IMR-90 (cell line): ENCODE results near the gene EPHB6. TPM values are rescaled to one million over a fixed set of nuclear protein-coding genes. Genes with fewer than 3 reads are reported as not detected.

Experiments
- ATAC-seq: fragments of 200-7000 bp; cut with Tn5 transposase; 2 replicates; pipeline ENCODE4 v1.9.1; 2020; ENCODE audit warnings: low read depth, mild to moderate bottlenecking, moderate library complexity
- BruUV-seq: library from RNA; stranded (reverse); fragments of 400-500 nt; replicated peaks from 2 replicates; lab custom pipeline; 2021; lab: Mats Ljungman, UMichigan
- CTCF ChIA-PET: fragments of 300-600 bp; formaldehyde crosslinking; extraction: SDS; loops from one replicate; lab custom pipeline; 2021; ENCODE audit warnings: antibody characterized with exemption; lab: Yijun Ruan, JAX
- POLR2A ChIA-PET: fragments of 300-600 bp; sonication (Branson Sonifier 250); formaldehyde crosslinking; loops from one replicate; lab custom pipeline; 2022; ENCODE audit warnings: antibody characterized with exemption; ENCODE audit not compliant: unreplicated experiment; lab: Charles Lee
- DNase-seq: peaks from one replicate; pipeline ENCODE4 v3.0.0; 2013
- H2AFZ ChIP-seq: replicated peaks from 2 replicates; pipeline ENCODE3; 2013; ENCODE audit warnings: low read length, mild to moderate bottlenecking; ENCODE audit not compliant: poor library complexity
- H2AK5ac ChIP-seq: 2 replicates; pipeline ENCODE4 v1.6.1; 2013; ENCODE audit warnings: low read depth, low read length, inconsistent platforms
- H2AK9ac ChIP-seq: replicated peaks from 2 replicates; pipeline ENCODE3; 2013; ENCODE audit warnings: mild to moderate bottlenecking, low read depth, low read length, moderate library complexity; ENCODE audit not compliant: poor library complexity
- H2BK120ac ChIP-seq: 2 replicates; pipeline ENCODE4 v1.6.1; 2013; ENCODE audit warnings: low read depth, low read length, inconsistent platforms
- H2BK15ac ChIP-seq: 3 replicates; pipeline ENCODE4 v1.6.1; 2013; ENCODE audit warnings: low read depth, low read length, inconsistent platforms
- H2BK20ac ChIP-seq: 2 replicates; pipeline ENCODE4 v1.6.1; 2013; ENCODE audit warnings: low read depth, mild to moderate bottlenecking, inconsistent platforms, low read length, moderate library complexity
- H2BK5ac ChIP-seq: 2 replicates; pipeline ENCODE4 v1.6.1; 2013; ENCODE audit warnings: mild to moderate bottlenecking, low read depth, low read length, inconsistent platforms; ENCODE audit not compliant: poor library complexity, severe bottlenecking
- H3K14ac ChIP-seq: replicated peaks from 2 replicates; pipeline ENCODE4 v1.6.1; 2013; ENCODE audit warnings: low read depth, low read length, inconsistent platforms
- H3K18ac ChIP-seq: 2 replicates; pipeline ENCODE4 v1.6.1; 2013; ENCODE audit warnings: low read depth, low read length, control low read depth
- H3K23ac ChIP-seq: 2 replicates; pipeline ENCODE4 v1.6.1; 2013; ENCODE audit warnings: low read depth, low read length, inconsistent platforms
- H3K27ac ChIP-seq: 2 replicates; pipeline ENCODE4 v1.5.1; 2013; ENCODE audit warnings: mild to moderate bottlenecking, control low read depth, low read length; ENCODE audit not compliant: insufficient read depth
- H3K27me3 ChIP-seq: 2 replicates; pipeline ENCODE4 v1.6.1; 2013; ENCODE audit warnings: low read length; ENCODE audit not compliant: control insufficient read depth, insufficient read depth
- H3K36me3 ChIP-seq: 2 replicates; pipeline ENCODE4 v1.6.1; 2013; ENCODE audit warnings: low read length, mixed read lengths; ENCODE audit not compliant: control insufficient read depth, insufficient read depth
- H3K4ac ChIP-seq: 2 replicates; pipeline ENCODE4 v1.6.1; 2013; ENCODE audit warnings: low read depth, low read length, inconsistent platforms
- H3K4me1 ChIP-seq: 2 replicates; pipeline ENCODE4 v1.6.1; 2013; ENCODE audit warnings: low read length, mixed read lengths; ENCODE audit not compliant: control insufficient read depth, insufficient read depth
- H3K4me2 ChIP-seq: 2 replicates; pipeline ENCODE4 v1.6.1; 2013; ENCODE audit warnings: low read depth, mild to moderate bottlenecking, control low read depth, low read length, moderate library complexity
- H3K4me3 ChIP-seq: 2 replicates; pipeline ENCODE4 v1.5.1; 2013; ENCODE audit warnings: low read depth, mild to moderate bottlenecking, control low read depth, low read length, moderate library complexity; ENCODE audit not compliant: insufficient read depth
- H3K56ac ChIP-seq: 2 replicates; pipeline ENCODE4 v1.6.1; 2013; ENCODE audit warnings: low read length, inconsistent platforms; ENCODE audit not compliant: insufficient read depth; ENCODE audit errors: extremely low read depth
- H3K79me1 ChIP-seq, 2 experiments: 2 replicates each; pipeline ENCODE4 v1.6.1; 2013; ENCODE audit warnings: low read length in 2 of 2, inconsistent platforms in 1 of 2, low read depth in 1 of 2
- H3K9ac ChIP-seq: 2 replicates; pipeline ENCODE4 v1.6.1; 2013; ENCODE audit warnings: low read depth, low read length, control low read depth
- H3K9me1 ChIP-seq: 2 replicates; pipeline ENCODE4 v1.6.1; 2013; ENCODE audit warnings: low read length, inconsistent platforms; ENCODE audit not compliant: insufficient read depth
- H3K9me3 ChIP-seq: 2 replicates; pipeline ENCODE4 v1.6.1; 2013; ENCODE audit warnings: low read length; ENCODE audit not compliant: control insufficient read depth, insufficient read depth
- H4K20me1 ChIP-seq: 2 replicates; pipeline ENCODE4 v1.6.1; 2013; ENCODE audit warnings: low read length, inconsistent platforms; ENCODE audit not compliant: insufficient read depth
- H4K5ac ChIP-seq: 2 replicates; pipeline ENCODE4 v1.6.1; 2013; ENCODE audit warnings: mild to moderate bottlenecking, low read depth, low read length, control low read depth
- H4K8ac ChIP-seq, 2 experiments: 2 replicates each; pipeline ENCODE4 v1.6.1; 2013; ENCODE audit warnings: low read depth in 2 of 2, low read length in 2 of 2, control low read depth in 1 of 2, inconsistent platforms in 1 of 2
- H4K91ac ChIP-seq: 2 replicates; pipeline ENCODE4 v1.6.1; 2013; ENCODE audit warnings: low read depth, low read length, inconsistent platforms; ENCODE audit not compliant: insufficient read depth
- FOS ChIP-seq: fragments of 150-350 bp; IDR thresholded peaks from 2 replicates; pipeline ENCODE4 v1.6.1; 2016; ENCODE audit warnings: low read depth, low read length
- RFX5 ChIP-seq: IDR thresholded peaks from 2 replicates; pipeline ENCODE4 v1.8.0; 2012; ENCODE audit warnings: low read depth, mild to moderate bottlenecking, low read length, moderate library complexity
- WGBS, 2 experiments: methylation state at CpG; one replicate each; pipeline versions ENCODE4 v1.1.5 to v1.1.7; 2013; ENCODE audit warnings: missing lambda C conversion rate in 2 of 2; ENCODE audit not compliant: insufficient read length in 1 of 2; ENCODE audit errors: extremely low coverage in 2 of 2; 5-methylcytosine and 5-hydroxymethylcytosine counted together
- dilution Hi-C: fragments of 300-500 bp; cut with HindIII; formaldehyde crosslinking; loops from one replicate; pipeline ENCODE4 v1.14.3; 2018; ENCODE audit warnings: low sequenced_read_pairs; ENCODE audit not compliant: unreplicated experiment
- in situ Hi-C: fragments of 300-500 bp; cut with MboI; formaldehyde crosslinking; loops from 3 replicates; pipeline ENCODE4 v1.14.3; 2019; ENCODE audit warnings: low sequenced_read_pairs, inconsistent platforms, mixed read lengths
- intact Hi-C: fragments of 100-400 bp; cut with micrococcal nuclease; formaldehyde crosslinking; loops from 2 replicates; pipeline ENCODE4 v1.10.0; 2022
- polyA plus RNA-seq, 3 experiments: library from polyadenylated mRNA; depleted of rRNA; stranded (reverse); fragments of >200 nt; gene quantifications; 2 replicates each; pipeline ENCODE4 v1.2.3, GENCODE V29; 2012; ENCODE audit warnings: low replicate concordance in 1 of 3
- total RNA-seq: library from RNA; depleted of rRNA; stranded (reverse); fragments of >200 nt; gene quantifications from 2 replicates; pipeline ENCODE4 v1.2.3, GENCODE V29; 2012
- TF ChIP-seq, protein P1 (sequence below): fragments of 150-350 bp; IDR thresholded peaks from 2 replicates; pipeline ENCODE4 v1.6.1; 2016; ENCODE audit warnings: low read depth, mild to moderate bottlenecking, low read length, moderate library complexity, borderline replicate concordance
- TF ChIP-seq, protein P2 (sequence below): fragments of 150-350 bp; IDR thresholded peaks from 2 replicates; pipeline ENCODE4 v1.6.1; 2017; ENCODE audit warnings: mild to moderate bottlenecking, antibody characterized with exemption, low read length, low read depth

The EPHB6 gene
- total and polyA plus RNA-seq, 2 of the 4 experiments (the other 2 are of a cell fraction): under 0.01 to 0.60 TPM

DNA sequence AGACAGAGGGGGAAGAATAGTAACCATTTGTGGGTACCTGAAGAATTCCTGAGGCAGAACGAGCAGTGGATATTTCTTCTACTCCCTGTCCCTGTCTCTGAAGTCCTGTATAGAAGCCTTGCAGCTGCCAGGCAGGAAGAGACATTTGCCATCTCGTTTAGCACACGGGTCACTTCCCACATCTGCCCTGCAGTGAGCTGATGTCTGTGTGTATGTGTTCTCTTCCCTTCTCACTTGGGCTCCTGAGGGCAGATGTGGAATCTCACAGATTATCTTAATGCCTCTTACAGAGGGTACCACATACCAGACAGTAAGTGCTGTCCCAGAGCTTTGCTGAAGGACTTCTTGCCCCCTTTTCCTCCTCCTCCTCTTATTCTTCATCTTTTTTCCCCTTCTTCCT lies 44.8 kb downstream of the EPHB6 start:
- no peak overlapping the region for H3K14ac ChIP-seq
- H3K9me1 ChIP-seq: no peaks in the 10 kb centered on the region
- TF ChIP-seq, protein P1, sequence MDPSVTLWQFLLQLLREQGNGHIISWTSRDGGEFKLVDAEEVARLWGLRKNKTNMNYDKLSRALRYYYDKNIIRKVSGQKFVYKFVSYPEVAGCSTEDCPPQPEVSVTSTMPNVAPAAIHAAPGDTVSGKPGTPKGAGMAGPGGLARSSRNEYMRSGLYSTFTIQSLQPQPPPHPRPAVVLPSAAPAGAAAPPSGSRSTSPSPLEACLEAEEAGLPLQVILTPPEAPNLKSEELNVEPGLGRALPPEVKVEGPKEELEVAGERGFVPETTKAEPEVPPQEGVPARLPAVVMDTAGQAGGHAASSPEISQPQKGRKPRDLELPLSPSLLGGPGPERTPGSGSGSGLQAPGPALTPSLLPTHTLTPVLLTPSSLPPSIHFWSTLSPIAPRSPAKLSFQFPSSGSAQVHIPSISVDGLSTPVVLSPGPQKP: no peak
- TF ChIP-seq, protein P2, sequence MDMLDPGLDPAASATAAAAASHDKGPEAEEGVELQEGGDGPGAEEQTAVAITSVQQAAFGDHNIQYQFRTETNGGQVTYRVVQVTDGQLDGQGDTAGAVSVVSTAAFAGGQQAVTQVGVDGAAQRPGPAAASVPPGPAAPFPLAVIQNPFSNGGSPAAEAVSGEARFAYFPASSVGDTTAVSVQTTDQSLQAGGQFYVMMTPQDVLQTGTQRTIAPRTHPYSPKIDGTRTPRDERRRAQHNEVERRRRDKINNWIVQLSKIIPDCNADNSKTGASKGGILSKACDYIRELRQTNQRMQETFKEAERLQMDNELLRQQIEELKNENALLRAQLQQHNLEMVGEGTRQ: no peak
- TF ChIP-seq FOS: no peak
- TF ChIP-seq RFX5: no peak
- no peak overlapping the region for H3K27ac ChIP-seq
- H3K4me2 ChIP-seq: no peak overlapping the region
- H2BK5ac ChIP-seq: no peak overlapping the region
- H2AFZ ChIP-seq: no peak overlapping the region
- no TSS peak for BruUV-seq
- no peaks in the 10 kb centered on the region for H3K9me3 ChIP-seq
- H3K36me3 ChIP-seq: no peaks in the 10 kb centered on the region
- dilution Hi-C loops: no loop called here
- no peaks in the 10 kb centered on the region for H4K20me1 ChIP-seq
- H3K9ac ChIP-seq: no peak overlapping the region
- no peak overlapping the region for H2BK20ac ChIP-seq
- no peaks in the 10 kb centered on the region for H3K4me1 ChIP-seq
- no peak overlapping the region for H3K18ac ChIP-seq
- H3K56ac ChIP-seq: no peak overlapping the region
- POLR2A ChIA-PET: no interaction called here
- CTCF ChIA-PET: no interaction called here
- H2AK5ac ChIP-seq: no peak overlapping the region
- WGBS, 2 experiments: no CpG with 5 or more reads among the region's 3 CpGs
- H2BK15ac ChIP-seq: no peak overlapping the region
- no peak overlapping the region for H3K4me3 ChIP-seq
- no peaks in the 10 kb centered on the region for H3K27me3 ChIP-seq
- no peak for DNase-seq
- H2AK9ac ChIP-seq: no peak overlapping the region
- in situ Hi-C loops: no loop called here
- intact Hi-C loops: no loop called here
- no peak overlapping the region for H4K8ac ChIP-seq
- H3K4ac ChIP-seq: no peak overlapping the region
- H3K23ac ChIP-seq: no peak overlapping the region
- no peak for ATAC-seq
- no peaks in the 10 kb centered on the region for H3K79me1 ChIP-seq
- H2BK120ac ChIP-seq: no peak overlapping the region
- H4K5ac ChIP-seq: no peak overlapping the region
- H4K91ac ChIP-seq: no peak overlapping the region
